ENCODE results near the gene PCBP3. TPM values are rescaled to one million over a fixed set of nuclear protein-coding genes. Genes with fewer than 3 reads are reported as not detected.
"Not testable (repeated sequence)": the region's sequence is repeated elsewhere in the genome, so short reads cannot be mapped to it uniquely, and the experiment has no call there.

Gene PCBP3
- total RNA-seq, 1 donor from 2014 or later: 2.5 TPM

- Mint-ChIP-seq H3K36me3 (ENCODE audit: low read depth, unreplicated experiment) (no peaks in the 10 kb centered on the region), H3K9me3 (ENCODE audit: unreplicated experiment) (peaks cover 3% of the 10 kb centered on the region), H3K27me3 (ENCODE audit: unreplicated experiment) (peaks cover 3% of the 10 kb centered on the region), H3K4me3 (ENCODE audit: unreplicated experiment) (no peak overlapping the region), H3K4me1 (ENCODE audit: unreplicated experiment) (no peaks in the 10 kb centered on the region), H3K27ac (ENCODE audit: unreplicated experiment) (no peak overlapping the region)
- no peak for DNase-seq (ENCODE audit: low spot score)
- TF ChIP-seq CTCF (IDR thresholded peaks at IDR 0.05; ENCODE audit: unreplicated experiment): no peak
Observed at GRCh38 chr21:45805321-45805720, 161.8 kb downstream of the PCBP3 start.

- Mint-ChIP-seq H3K27ac (ENCODE audit: unreplicated experiment) (no peak overlapping the region), H3K4me1 (ENCODE audit: unreplicated experiment) (no peaks in the 10 kb centered on the region), H3K9me3 (ENCODE audit: unreplicated experiment) (peaks cover 3% of the 10 kb centered on the region), H3K36me3 (ENCODE audit: low read depth, unreplicated experiment) (no peaks in the 10 kb centered on the region), H3K4me3 (ENCODE audit: unreplicated experiment) (no peak overlapping the region), H3K27me3 (ENCODE audit: unreplicated experiment) (peaks cover 3% of the 10 kb centered on the region)
- TF ChIP-seq CTCF (IDR thresholded peaks at IDR 0.05; ENCODE audit: unreplicated experiment): no peak
- DNase-seq (ENCODE audit: low spot score): no peak
Observed at GRCh38 chr21:45806042-45806441, 162.5 kb downstream of the PCBP3 start.

GRCh38 chr21:45808663-45809062 is 165.1 kb downstream of the PCBP3 start:
- not testable (repeated sequence) for H3K27me3 Mint-ChIP-seq (ENCODE audit: unreplicated experiment); H3K27ac Mint-ChIP-seq (ENCODE audit: unreplicated experiment); H3K36me3 Mint-ChIP-seq (ENCODE audit: low read depth, unreplicated experiment); DNase-seq (ENCODE audit: low spot score); H3K4me1 Mint-ChIP-seq (ENCODE audit: unreplicated experiment); H3K9me3 Mint-ChIP-seq (ENCODE audit: unreplicated experiment); H3K4me3 Mint-ChIP-seq (ENCODE audit: unreplicated experiment)

GRCh38 chr21:45809421-45809820 is 165.9 kb downstream of the PCBP3 start:
- H3K4me1 Mint-ChIP-seq (ENCODE audit: unreplicated experiment): no peaks in the 10 kb centered on the region
- TF ChIP-seq CTCF (IDR thresholded peaks at IDR 0.05; ENCODE audit: unreplicated experiment): no peak
- DNase-seq (ENCODE audit: low spot score): no peak
- H3K27ac Mint-ChIP-seq (ENCODE audit: unreplicated experiment): no peak overlapping the region
- H3K9me3 Mint-ChIP-seq (ENCODE audit: unreplicated experiment): peaks cover 3% of the 10 kb centered on the region
- no peaks in the 10 kb centered on the region for H3K36me3 Mint-ChIP-seq (ENCODE audit: low read depth, unreplicated experiment)
- no peaks in the 10 kb centered on the region for H3K27me3 Mint-ChIP-seq (ENCODE audit: unreplicated experiment)
- no peak overlapping the region for H3K4me3 Mint-ChIP-seq (ENCODE audit: unreplicated experiment)

GRCh38 chr21:45811136-45811535 is 167.6 kb downstream of the PCBP3 start:
- Mint-ChIP-seq H3K4me3 (ENCODE audit: unreplicated experiment) (no peak overlapping the region), H3K27ac (ENCODE audit: unreplicated experiment) (no peak overlapping the region), H3K36me3 (ENCODE audit: low read depth, unreplicated experiment) (no peaks in the 10 kb centered on the region), H3K9me3 (ENCODE audit: unreplicated experiment) (peaks cover 3% of the 10 kb centered on the region), H3K4me1 (ENCODE audit: unreplicated experiment) (no peaks in the 10 kb centered on the region), H3K27me3 (ENCODE audit: unreplicated experiment) (no peaks in the 10 kb centered on the region)
- no peak for DNase-seq (ENCODE audit: low spot score)
- TF ChIP-seq CTCF (IDR thresholded peaks at IDR 0.05; ENCODE audit: unreplicated experiment): no peak

- not testable (repeated sequence) for H3K4me3 Mint-ChIP-seq (ENCODE audit: unreplicated experiment); H3K4me1 Mint-ChIP-seq (ENCODE audit: unreplicated experiment); H3K36me3 Mint-ChIP-seq (ENCODE audit: low read depth, unreplicated experiment); H3K9me3 Mint-ChIP-seq (ENCODE audit: unreplicated experiment); DNase-seq (ENCODE audit: low spot score); H3K27ac Mint-ChIP-seq (ENCODE audit: unreplicated experiment); H3K27me3 Mint-ChIP-seq (ENCODE audit: unreplicated experiment)
Observed at GRCh38 chr21:45814210-45814940, 170.8 kb downstream of the PCBP3 start.

- not testable (repeated sequence) for H3K4me1 Mint-ChIP-seq (ENCODE audit: unreplicated experiment); H3K27me3 Mint-ChIP-seq (ENCODE audit: unreplicated experiment); H3K4me3 Mint-ChIP-seq (ENCODE audit: unreplicated experiment); DNase-seq (ENCODE audit: low spot score); H3K27ac Mint-ChIP-seq (ENCODE audit: unreplicated experiment); H3K9me3 Mint-ChIP-seq (ENCODE audit: unreplicated experiment); H3K36me3 Mint-ChIP-seq (ENCODE audit: low read depth, unreplicated experiment)
Observed at GRCh38 chr21:45815781-45816180, 172.3 kb downstream of the PCBP3 start.
